ENCODE results near the gene MROH2A. TPM values are rescaled to one million over a fixed set of nuclear protein-coding genes. Genes with fewer than 3 reads are reported as not detected.

MROH2A gene
- total and polyA plus RNA-seq, 10 donors: 0.27 to 1.5 (median 0.43) TPM; not detected in 7

- H3K27me3 ChIP-seq (replicated peaks in 1 of 7): peaks cover 0 to 20% (median 0%) of the 10 kb centered on the region in 7 donors
- H3K36me3 ChIP-seq: no peaks in the 10 kb centered on the region
- H3K9me3 ChIP-seq: peaks cover 0 to 4% (median 0%) of the 10 kb centered on the region in 8 donors
- 54 to 75% (median 68%) methylated on average over 2 of the region's 2 CpGs for WGBS, 5 donors
- no peaks in the 10 kb centered on the region for H3K4me1 ChIP-seq
- no peak overlapping the region for H3K4me3 ChIP-seq
- intact Hi-C loops (cut with DNase I; ENCODE audit: low total_unique reads): no loop called here
- TF ChIP-seq POLR2A (IDR thresholded peaks at IDR 0.05): no peak
- DNase-seq: peak; percentile 22
- no peak overlapping the region for H3K27ac ChIP-seq
These were observed 38.2 kb downstream of the MROH2A start for GRCh38 chr2:233816334-233816733.

DNA sequence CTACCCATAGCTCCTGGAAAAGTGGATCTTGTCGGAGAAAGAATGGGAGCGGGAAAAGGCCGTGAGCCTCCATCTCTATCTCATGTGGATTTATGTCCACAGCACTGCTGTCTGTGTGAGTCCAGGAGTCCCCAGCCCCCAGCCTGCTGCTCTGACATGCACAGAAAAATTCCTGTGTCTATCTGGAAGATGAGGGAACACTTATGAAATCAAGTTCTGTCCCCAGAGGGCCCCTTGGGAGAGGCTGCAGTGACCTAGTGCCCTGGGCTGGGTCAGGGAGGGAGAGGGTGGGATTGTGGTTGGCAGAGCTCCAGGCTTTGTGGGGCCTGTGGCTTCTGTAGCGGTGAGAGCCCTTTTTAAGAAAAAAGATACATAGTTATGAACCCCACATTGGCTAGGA is 38.6 kb downstream of the MROH2A start:
- TF ChIP-seq POLR2A (IDR thresholded peaks at IDR 0.05) (no peak), CTCF (IDR thresholded peaks at IDR 0.05 in 8 of 11, conservative IDR thresholded peaks at IDR 0.05 in 3 of 11) (no peak), POLR2AphosphoS5 (IDR thresholded peaks at IDR 0.05) (no peak)
- WGBS, 5 donors: 75 to 81% (median 78%) methylated on average over 4 of the region's 4 CpGs
- H3K4me1 ChIP-seq: no peaks in the 10 kb centered on the region
- H3K36me3 ChIP-seq: no peaks in the 10 kb centered on the region
- peaks cover 0 to 4% (median 0%) of the 10 kb centered on the region in 8 donors for H3K9me3 ChIP-seq
- no peak overlapping the region for H3K4me3 ChIP-seq
- H3K27me3 ChIP-seq (replicated peaks in 1 of 7): peaks cover 0 to 15% (median 0%) of the 10 kb centered on the region in 7 donors
- intact Hi-C loops (cut with DNase I; ENCODE audit: low total_unique reads): no loop called here
- H3K27ac ChIP-seq: no peak overlapping the region
- DNase-seq: peak; percentile 46

DNA sequence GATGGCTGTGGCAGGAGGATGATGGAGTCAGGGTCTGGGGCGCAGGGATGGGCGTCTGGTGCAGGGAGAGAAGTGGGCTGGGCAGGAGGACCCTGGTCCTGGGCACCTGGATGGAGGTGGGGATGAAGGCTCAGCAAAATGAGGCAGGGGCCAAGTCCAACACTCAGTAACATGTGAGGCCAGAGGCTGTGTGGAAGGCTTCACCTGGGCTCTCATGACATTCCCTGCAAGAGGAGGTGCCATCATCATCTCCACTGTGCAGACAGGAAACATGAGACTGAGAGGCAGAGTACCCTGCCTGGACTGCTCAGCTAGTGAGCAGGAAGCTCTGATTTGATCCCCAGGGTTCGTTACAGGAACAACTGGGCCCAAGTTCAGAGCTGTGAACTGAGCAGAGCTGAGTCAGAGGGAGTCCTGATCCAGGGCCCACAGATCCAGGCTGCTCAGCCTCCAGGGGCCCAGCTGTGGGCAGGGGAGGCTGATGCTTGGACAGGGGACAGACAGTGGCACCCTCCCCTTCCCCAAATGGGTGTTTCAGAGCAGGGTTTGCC is 39.3 kb downstream of the MROH2A start:
- H3K4me3 ChIP-seq: no peak overlapping the region
- WGBS, 5 donors: 63 to 80% (median 74%) methylated on average over 3 of the region's 3 CpGs
- peaks cover 0 to 13% (median 0%) of the 10 kb centered on the region in 7 donors for H3K27me3 ChIP-seq (replicated peaks in 1 of 7)
- intact Hi-C loops (cut with DNase I; ENCODE audit: low total_unique reads): no loop called here
- H3K27ac ChIP-seq: no peak overlapping the region
- peaks cover 0 to 4% (median 0%) of the 10 kb centered on the region in 8 donors for H3K9me3 ChIP-seq
- no peaks in the 10 kb centered on the region for H3K4me1 ChIP-seq
- peak; percentile 49 for DNase-seq
- TF ChIP-seq CTCF (IDR thresholded peaks at IDR 0.05 in 8 of 11, conservative IDR thresholded peaks at IDR 0.05 in 3 of 11) (no peak), POLR2A (IDR thresholded peaks at IDR 0.05) (no peak), POLR2AphosphoS5 (IDR thresholded peaks at IDR 0.05) (no peak)
- no peaks in the 10 kb centered on the region for H3K36me3 ChIP-seq

- Histone ChIP-seq H3K27ac (no peak overlapping the region), H3K4me1 (no peaks in the 10 kb centered on the region), H3K4me3 (no peak overlapping the region), H3K36me3 (no peaks in the 10 kb centered on the region), H3K27me3 (replicated peaks in 1 of 7) (peaks cover 0 to 13% (median 0%) of the 10 kb centered on the region in 7 donors), H3K9me3 (peaks cover 0 to 4% (median 0%) of the 10 kb centered on the region in 8 donors)
- intact Hi-C loops (cut with DNase I; ENCODE audit: low total_unique reads): no loop called here
- 86 to 93% (median 91%) methylated on average over 7 to 11 of the region's 11 CpGs for WGBS, 5 donors
- TF ChIP-seq CTCF (IDR thresholded peaks at IDR 0.05 in 8 of 11, conservative IDR thresholded peaks at IDR 0.05 in 3 of 11) (no peak), POLR2AphosphoS5 (IDR thresholded peaks at IDR 0.05) (no peak), POLR2A (IDR thresholded peaks at IDR 0.05) (no peak)
- DNase-seq: peak; percentile 59
These were observed 40.0 kb downstream of the MROH2A start for GRCh38 chr2:233817995-233818638.

Data from spleen (tissue), 11 donors.